ENCODE data around the gene TEK. TPM values are rescaled to one million over a fixed set of nuclear protein-coding genes. Genes with fewer than 3 reads are reported as not detected.

The TEK gene
- total and polyA plus RNA-seq, 12 donors, result 6.7 to 33.1 (median 15.9) TPM

GRCh38 chr9:27073841-27074728 lies 34.9 kb upstream of the TEK start:
- no peaks in the 10 kb centered on the region for H3K27me3 ChIP-seq
- no peak for DNase-seq
- no peaks in the 10 kb centered on the region for H3K36me3 ChIP-seq
- WGBS, 2 donors, result 71 to 74% methylated on average over 4 of the region's 4 CpGs
- H3K9me3 ChIP-seq, result no peaks in the 10 kb centered on the region
- peaks cover 0 to 3% (median 0%) of the 10 kb centered on the region in 9 donors for H3K4me1 ChIP-seq
- ATAC-seq, result no peak
- H3K27ac ChIP-seq, result no peak overlapping the region
- no peak overlapping the region for H3K4me3 ChIP-seq
- TF ChIP-seq, protein P1, sequence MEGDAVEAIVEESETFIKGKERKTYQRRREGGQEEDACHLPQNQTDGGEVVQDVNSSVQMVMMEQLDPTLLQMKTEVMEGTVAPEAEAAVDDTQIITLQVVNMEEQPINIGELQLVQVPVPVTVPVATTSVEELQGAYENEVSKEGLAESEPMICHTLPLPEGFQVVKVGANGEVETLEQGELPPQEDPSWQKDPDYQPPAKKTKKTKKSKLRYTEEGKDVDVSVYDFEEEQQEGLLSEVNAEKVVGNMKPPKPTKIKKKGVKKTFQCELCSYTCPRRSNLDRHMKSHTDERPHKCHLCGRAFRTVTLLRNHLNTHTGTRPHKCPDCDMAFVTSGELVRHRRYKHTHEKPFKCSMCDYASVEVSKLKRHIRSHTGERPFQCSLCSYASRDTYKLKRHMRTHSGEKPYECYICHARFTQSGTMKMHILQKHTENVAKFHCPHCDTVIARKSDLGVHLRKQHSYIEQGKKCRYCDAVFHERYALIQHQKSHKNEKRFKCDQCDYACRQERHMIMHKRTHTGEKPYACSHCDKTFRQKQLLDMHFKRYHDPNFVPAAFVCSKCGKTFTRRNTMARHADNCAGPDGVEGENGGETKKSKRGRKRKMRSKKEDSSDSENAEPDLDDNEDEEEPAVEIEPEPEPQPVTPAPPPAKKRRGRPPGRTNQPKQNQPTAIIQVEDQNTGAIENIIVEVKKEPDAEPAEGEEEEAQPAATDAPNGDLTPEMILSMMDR (IDR thresholded peaks at IDR 0.05), result no peak
- intact Hi-C loops (cut with DNase I), result no loop called here

DNA sequence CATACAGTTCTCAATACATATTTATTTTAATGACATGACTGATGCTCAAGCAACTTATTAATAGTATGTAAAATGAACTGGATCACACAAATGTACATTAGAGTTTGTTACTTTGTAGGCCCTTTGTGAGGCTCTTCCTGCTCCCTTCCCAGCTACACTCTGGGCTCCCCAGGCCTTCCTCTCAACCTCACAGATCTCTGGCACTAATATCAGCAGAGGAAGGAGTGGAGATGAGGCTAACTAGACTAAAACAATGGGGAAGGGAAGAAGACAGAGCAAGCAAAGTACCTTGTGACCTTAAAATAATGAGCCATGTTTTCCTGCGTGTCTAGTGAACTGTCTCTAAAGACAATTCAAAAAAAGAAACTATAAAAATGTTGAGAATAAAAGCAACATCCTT lies 30.3 kb upstream of the TEK start:
- Histone ChIP-seq H3K27ac (peak overlapping the region in 4 of 10 donors; percentile 2 to 50 (median 30)), H3K4me1 (peaks cover 0 to 7% (median 0%) of the 10 kb centered on the region in 9 donors), H3K36me3 (no peaks in the 10 kb centered on the region), H3K4me3 (no peak overlapping the region), H3K27me3 (no peaks in the 10 kb centered on the region), H3K9me3 (no peaks in the 10 kb centered on the region)
- intact Hi-C loops (cut with DNase I), result no loop called here
- TF ChIP-seq, protein P1 (IDR thresholded peaks at IDR 0.05), result no peak
- 60 to 65% methylated on average over 1 of the region's 1 CpG for WGBS, 2 donors
- ATAC-seq, result peak in 6 of 8 donors; percentile 31 to 58 (median 51)
- DNase-seq, result no peak

DNA sequence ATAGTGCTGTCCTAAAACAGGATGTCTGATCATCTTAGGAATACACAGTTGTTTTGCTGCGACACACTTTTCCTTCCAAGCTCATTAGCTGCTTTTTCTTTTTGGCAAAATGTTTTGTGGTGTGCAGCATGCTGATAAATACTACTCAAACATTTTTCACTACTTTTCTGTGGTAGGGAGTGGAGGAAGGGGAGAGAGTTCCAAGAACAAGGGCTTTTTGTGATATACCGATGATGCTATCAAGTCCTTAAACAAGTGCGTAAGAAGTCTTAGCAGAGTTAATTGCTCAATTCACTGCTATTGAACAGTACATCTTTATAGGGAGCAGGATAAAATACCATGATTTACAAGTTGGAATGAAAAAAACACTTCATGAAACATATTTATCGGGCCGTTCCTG lies 23.6 kb upstream of the TEK start:
- ATAC-seq (no peak), DNase-seq (no peak)
- Histone ChIP-seq H3K36me3 (no peaks in the 10 kb centered on the region), H3K27ac (peak overlapping the region in 1 of 10 donors; percentile 5), H3K27me3 (no peaks in the 10 kb centered on the region), H3K4me1 (peaks cover 0 to 15% (median 0%) of the 10 kb centered on the region in 9 donors), H3K4me3 (no peak overlapping the region), H3K9me3 (no peaks in the 10 kb centered on the region)
- WGBS, 2 donors, result 67 to 74% methylated on average over 5 of the region's 5 CpGs
- TF ChIP-seq, protein P1 (IDR thresholded peaks at IDR 0.05), result no peak
- intact Hi-C loops (cut with DNase I), result no loop called here

DNA sequence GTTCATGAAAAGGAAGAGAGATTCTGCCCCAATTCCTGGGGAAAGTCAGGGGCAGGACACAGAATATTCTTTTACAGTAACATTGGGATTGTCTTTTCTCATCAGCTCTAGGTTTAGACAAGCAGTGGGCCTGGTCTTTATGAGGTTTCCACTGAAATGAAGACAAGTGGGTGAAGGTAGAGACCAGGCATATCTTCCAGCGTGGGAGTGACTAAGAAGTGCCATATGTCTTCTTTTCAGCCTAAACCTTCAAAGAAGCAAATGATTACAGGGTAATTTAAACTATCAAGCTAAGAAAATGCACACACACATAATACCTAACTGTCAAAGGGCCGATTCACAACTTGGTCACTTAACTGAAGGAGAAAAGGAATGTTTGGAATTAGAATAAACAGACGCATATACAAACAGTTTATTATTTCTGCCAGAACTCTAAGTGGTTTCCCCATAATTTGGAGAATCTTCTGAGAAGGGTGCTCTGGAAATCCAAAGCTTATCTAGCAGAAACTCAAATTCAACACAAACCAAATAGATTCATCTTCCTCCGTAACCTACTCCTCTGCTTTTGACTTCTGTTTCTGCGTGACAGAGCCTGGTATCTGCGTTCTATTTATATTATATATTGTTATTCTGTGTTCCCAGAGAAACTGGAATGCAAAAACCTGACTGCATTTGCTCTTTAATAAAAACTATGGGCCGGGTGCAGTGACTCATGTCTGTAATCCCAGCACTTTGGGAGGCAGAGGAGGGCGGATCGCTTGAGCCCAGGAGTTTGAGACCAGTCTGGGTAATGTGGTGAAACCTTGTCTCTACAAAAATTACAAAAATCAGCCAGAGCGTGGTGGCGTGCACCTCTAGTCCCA lies 22.0 kb upstream of the TEK start:
- Histone ChIP-seq H3K27ac (no peak overlapping the region), H3K9me3 (no peaks in the 10 kb centered on the region), H3K4me3 (no peak overlapping the region), H3K36me3 (no peaks in the 10 kb centered on the region), H3K4me1 (peaks cover 0 to 15% (median 0%) of the 10 kb centered on the region in 9 donors), H3K27me3 (no peaks in the 10 kb centered on the region)
- peak in 1 of 8 donors; percentile 48 for ATAC-seq
- TF ChIP-seq, protein P1 (IDR thresholded peaks at IDR 0.05), result no peak
- intact Hi-C loops (cut with DNase I), result no loop called here
- no peak for DNase-seq
- WGBS, 2 donors, result 60 to 64% methylated on average over 11 of the region's 11 CpGs

Measured in heart right ventricle (tissue), 16 donors.